C4-2B (cell line): ENCODE results near the gene KRTAP10-12.

Experiments
- H3K27ac ChIP-seq: fragments of 450-650 bp; 2 replicates; pipeline ENCODE4 v1.5.1; 2017
- ZFX ChIP-seq: fragments of 450-650 bp; IDR thresholded peaks from 2 replicates; pipeline ENCODE4 v1.6.1; 2017
- TF ChIP-seq, protein P1 (sequence below): fragments of 450-650 bp; conservative IDR thresholded peaks from 2 replicates; pipeline ENCODE4 v1.5.1; 2017; ENCODE audit warnings: mild to moderate bottlenecking

Gene KRTAP10-12

DNA sequence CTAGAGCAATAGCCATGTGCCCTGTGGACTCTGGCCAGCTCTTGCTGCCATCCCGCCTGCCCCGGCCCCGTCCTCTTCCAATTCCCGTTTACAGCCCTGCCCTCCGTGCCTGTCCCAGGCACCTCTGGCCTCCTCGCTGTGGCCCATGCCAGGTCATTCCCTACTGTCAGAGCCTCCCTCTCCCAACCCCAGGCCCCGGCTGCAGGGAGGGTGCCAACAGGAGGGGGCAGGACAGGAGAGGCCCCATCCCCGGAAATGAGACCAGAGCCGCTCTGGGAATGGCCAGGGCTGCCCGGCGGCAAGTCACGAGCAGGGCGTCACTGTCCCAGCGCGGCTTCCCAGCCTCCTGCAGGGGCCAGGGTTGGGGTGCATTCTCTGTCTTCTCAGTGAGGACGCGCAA lies 37.9 kb downstream of the KRTAP10-12 start:
- TF ChIP-seq, protein P1, sequence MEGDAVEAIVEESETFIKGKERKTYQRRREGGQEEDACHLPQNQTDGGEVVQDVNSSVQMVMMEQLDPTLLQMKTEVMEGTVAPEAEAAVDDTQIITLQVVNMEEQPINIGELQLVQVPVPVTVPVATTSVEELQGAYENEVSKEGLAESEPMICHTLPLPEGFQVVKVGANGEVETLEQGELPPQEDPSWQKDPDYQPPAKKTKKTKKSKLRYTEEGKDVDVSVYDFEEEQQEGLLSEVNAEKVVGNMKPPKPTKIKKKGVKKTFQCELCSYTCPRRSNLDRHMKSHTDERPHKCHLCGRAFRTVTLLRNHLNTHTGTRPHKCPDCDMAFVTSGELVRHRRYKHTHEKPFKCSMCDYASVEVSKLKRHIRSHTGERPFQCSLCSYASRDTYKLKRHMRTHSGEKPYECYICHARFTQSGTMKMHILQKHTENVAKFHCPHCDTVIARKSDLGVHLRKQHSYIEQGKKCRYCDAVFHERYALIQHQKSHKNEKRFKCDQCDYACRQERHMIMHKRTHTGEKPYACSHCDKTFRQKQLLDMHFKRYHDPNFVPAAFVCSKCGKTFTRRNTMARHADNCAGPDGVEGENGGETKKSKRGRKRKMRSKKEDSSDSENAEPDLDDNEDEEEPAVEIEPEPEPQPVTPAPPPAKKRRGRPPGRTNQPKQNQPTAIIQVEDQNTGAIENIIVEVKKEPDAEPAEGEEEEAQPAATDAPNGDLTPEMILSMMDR: no peak
- TF ChIP-seq ZFX: no peak
- peak overlapping the region; percentile 74; the same call in 1 of the 2 replicates for H3K27ac ChIP-seq

DNA sequence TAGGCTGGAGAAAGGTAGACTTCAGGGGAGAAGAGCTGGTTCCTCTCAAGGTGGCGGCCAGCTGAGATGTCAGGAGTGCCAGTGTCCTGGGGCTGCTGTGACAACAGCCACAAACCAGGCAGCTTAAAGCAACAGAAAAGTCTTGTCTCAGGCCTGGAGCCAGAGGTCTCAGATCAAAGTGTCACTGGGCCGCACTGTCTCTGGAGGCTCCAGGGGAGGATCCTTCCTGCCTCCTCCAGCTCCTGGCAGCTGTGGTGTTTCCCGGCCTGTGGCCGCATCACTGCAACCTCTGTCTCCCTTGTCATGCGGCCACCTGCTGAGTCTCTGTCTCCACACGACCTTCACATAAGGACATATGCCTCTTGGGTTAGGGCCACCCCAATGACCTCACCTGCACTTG lies 38.8 kb downstream of the KRTAP10-12 start:
- TF ChIP-seq, protein P1: no peak
- no peak for TF ChIP-seq ZFX
- H3K27ac ChIP-seq: peak overlapping the region; percentile 74

DNA sequence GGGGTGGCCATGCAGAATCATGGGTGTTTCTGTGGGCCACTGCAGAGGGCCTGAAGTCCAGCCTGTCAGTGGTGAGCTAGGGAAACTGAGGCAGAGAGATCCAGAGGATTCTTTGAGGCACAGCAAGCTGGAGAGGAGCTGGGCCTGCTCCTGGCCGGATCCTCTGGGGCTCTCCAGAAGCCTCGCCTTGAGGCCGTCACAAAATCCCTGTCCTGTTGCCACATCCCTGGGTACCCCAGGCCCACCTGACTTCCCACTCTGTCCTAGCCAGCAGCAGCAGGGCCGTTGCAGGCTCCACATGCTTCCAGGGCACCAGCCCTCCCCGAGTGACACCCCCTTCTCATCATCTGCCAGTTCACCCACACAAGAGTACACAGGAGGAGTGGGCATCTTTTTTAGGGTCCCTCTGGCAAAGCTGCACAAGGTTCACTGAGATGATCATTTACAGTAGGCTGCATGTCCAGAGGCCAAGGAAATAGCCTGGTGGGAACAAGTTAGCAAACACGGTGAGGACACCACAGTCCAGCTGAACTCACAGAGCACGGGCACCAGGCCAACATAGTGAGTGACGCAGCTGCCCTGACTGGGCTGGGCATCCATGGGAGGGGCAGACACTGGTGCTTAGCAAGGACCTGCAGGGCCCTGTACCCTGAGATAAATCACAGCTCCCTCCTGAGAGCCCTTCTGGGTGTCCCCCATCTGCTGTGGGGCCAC lies 39.5 kb downstream of the KRTAP10-12 start:
- TF ChIP-seq, protein P1: no peak
- TF ChIP-seq ZFX: no peak
- H3K27ac ChIP-seq: peak overlapping the region; percentile 74

DNA sequence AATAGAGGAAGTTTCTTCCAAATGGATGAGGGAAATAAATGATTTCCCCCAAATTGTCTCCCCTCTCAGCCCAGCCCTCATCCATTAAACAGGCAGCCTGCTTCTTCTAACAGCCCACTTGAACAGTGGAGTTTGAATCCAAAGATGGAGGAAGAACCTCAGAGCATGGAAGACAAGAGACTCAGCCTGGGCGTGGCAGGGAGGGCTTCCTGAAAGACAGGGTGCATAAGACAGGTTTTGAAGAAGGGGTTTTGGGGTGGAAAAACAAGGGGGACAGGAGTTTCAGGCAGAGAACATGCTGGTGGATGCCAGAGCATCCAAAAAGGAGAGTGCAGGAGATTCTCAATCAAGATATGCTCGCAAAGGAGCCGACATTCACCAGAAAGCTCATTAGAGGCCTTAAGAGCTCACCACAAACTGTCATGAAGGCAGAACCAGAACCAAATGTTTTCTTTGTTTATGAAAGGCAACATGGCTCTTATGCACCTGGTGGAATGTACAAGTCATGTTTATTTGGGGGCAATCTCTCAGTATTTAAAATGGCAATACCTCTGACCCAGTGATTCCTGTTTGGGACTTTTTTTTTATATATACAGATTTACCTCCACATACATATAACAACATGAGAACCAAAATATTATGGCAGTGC lies 40.9 kb downstream of the KRTAP10-12 start:
- TF ChIP-seq ZFX: no peak
- TF ChIP-seq, protein P1: no peak
- no peak overlapping the region; the same call in 1 of the 2 replicates for H3K27ac ChIP-seq

DNA sequence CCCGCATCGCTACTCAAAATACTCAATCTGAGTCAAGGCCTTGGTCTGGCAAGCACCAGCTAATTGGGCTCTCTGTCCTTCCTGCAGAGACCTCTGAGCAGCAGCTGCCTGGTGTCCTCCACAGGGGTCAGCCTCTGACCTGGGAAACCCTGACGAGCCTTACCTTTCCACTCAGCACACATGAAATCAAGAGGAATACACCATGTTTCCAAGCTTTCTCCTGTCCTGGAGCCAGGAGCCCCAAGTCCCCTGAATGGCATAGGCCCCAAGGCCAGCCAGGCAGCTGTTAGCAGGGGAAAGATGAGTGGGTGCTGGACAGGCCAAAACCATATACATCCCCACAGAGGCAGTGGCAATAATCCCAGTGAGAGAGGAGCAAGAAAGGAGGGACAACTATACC lies 41.6 kb downstream of the KRTAP10-12 start:
- TF ChIP-seq, protein P1: no peak
- TF ChIP-seq ZFX: no peak
- H3K27ac ChIP-seq: no peak overlapping the region

DNA sequence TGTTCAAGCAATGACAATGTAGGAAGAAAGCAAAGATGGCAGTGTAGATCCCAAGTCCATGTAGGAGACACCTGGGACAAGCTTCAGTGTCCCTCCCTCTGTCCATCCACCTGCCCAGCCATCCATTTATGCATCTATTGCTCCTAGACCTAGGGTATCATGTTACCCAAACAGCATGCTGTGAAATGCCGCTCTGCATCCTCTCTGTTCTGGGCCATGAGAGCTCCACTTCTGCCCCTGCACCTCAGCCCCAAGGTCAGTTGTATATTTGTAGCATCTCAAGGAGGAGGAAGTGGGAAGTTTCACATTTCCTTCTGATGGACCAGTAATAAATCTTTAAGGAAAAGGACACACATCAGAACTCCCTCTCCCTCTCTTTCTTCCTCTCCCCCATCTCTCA lies 42.3 kb downstream of the KRTAP10-12 start:
- TF ChIP-seq, protein P1: no peak
- TF ChIP-seq ZFX: no peak
- H3K27ac ChIP-seq: no peak overlapping the region

DNA sequence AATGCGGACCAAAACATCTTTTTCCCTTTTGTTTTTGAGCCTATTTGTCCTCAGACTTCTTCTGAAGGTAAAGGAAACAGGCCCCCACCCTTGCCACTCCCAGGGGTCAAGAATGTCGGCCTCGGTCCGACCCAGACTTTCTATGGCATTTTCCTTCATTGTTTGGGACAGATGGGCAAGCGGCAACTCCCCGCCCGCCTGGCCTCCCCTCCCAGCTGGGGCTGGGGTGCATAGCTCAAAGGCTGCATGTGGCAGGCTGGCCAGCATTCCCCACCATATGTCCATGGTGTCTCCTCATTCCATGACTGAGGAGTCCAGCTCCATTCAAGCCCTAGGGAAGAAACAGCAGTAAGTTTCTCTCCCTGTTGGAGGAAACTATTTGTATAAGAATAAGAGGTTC lies 43.8 kb downstream of the KRTAP10-12 start:
- TF ChIP-seq ZFX: no peak
- no peak overlapping the region for H3K27ac ChIP-seq
